Daoy (cell line): Measurements from ENCODE around the gene PSRC1. TPM values are rescaled to one million over a fixed set of nuclear protein-coding genes. Genes with fewer than 3 reads are reported as not detected.

Experiments used
- DNase-seq: peaks from one replicate; pipeline ENCODE4 v3.0.0-alpha.2; 2015; ENCODE audit warnings: low read depth
- total RNA-seq: library from RNA; depleted of rRNA; stranded (reverse); fragments of >200 nt; shearing (Covaris generic); gene quantifications from 2 replicates; pipeline ENCODE4 v1.2.3, GENCODE V29; 2014

Gene PSRC1
- total RNA-seq, 1 experiment from 2014 or later: 87.5 TPM

GRCh38 chr1:109272021-109272799, 10.7 kb downstream of the PSRC1 start:
- DNase-seq: no peak

DNA sequence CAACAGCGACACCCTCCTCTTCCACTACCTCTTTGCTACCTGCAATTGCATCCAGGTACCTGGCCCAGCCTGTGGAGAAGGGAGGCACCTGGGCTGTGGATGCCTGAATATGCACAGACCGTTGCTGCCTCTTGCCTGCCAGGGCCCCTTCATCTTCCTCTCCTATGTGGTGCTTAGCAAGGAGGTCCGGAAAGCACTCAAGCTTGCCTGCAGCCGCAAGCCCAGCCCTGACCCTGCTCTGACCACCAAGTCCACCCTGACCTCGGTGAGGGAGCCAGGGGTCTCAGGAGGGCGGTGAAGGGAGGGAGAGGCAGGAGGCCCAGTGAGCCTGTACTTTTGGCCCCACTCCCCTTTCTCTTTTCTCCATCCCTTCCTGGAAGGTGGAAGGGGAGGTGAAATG, 11.5 kb downstream of the PSRC1 start:
- DNase-seq: no peak

- DNase-seq: no peak
These were observed 12.2 kb downstream of the PSRC1 start for GRCh38 chr1:109270623-109271317.

DNA sequence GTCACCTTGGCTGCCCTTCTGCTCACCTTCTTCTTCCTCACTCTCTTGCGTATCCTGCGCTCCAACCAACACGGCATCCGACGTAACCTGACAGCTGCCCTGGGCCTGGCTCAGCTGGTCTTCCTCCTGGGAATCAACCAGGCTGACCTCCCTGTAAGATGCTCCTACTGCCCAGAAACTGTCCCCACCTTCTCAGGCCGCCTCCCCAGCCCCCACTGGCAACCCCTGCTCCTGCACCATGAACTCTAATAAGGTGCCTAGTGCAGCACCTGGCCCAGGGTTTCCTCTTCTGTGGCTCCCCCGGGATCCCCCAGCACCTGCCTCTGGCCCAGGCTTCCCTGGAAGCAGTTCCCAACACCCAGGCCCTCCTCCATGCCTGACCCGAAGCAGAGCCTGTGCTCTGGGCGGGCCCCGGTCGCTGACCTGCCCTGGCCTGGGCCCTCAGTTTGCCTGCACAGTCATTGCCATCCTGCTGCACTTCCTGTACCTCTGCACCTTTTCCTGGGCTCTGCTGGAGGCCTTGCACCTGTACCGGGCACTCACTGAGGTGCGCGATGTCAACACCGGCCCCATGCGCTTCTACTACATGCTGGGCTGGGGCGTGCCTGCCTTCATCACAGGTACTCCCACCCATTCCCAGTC, 12.8 kb downstream of the PSRC1 start:
- no peak for DNase-seq

DNA sequence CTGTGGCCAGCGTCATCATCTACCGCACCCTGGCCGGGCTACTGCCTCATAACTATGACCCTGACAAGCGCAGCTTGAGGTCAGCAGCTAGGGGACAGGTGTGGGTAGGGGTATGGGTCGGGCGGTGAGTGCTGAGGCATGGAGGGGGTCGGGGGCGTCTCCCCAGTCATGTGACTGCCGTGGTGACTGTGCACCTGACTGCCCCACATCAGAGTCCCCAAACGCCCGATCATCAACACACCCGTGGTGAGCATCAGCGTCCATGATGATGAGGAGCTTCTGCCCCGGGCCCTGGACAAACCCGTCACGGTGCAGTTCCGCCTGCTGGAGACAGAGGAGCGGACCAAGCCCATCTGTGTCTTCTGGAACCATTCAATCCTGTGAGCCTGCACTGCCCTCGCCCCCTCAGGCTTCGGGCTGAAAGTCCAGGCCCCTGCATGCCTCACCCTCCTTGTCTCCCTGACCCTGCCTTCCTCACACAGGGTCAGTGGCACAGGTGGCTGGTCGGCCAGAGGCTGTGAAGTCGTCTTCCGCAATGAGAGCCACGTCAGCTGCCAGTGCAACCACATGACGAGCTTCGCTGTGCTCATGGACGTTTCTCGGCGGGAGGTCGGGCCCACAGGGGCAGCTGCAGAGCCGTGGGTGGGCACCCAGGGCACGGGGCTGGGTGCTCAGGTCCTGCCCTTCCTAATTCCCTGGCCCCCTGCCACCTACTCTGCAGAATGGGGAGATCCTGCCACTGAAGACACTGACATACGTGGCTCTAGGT, 13.5 kb downstream of the PSRC1 start:
- no peak for DNase-seq

DNA sequence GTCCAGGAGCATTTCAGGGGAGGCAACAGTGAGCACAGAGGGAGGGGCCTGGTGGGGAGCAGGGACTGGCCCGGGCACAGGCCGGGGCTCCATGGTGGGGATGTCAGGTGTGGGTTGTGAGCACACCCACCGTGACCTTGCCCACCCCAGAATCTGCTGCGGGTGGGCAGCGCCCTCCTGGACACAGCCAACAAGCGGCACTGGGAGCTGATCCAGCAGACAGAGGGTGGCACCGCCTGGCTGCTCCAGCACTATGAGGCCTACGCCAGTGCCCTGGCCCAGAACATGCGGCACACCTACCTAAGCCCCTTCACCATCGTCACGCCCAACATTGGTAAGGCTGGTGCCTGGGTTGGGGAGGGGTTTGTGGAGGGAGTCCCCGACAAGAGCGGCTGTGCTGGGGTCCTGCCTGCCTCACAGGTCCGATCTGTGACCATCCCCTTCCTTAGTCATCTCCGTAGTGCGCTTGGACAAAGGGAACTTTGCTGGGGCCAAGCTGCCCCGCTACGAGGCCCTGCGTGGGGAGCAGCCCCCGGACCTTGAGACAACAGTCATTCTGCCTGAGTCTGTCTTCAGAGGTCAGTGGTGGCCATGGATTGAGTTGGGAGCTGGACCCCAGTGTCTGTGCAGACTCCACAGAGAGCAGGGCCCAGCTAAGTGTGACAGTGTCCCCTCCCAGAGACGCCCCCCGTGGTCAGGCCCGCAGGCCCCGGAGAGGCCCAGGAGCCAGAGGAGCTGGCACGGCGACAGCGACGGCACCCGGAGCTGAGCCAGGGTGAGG, 14.3 kb downstream of the PSRC1 start:
- DNase-seq: no peak

- peak; percentile 41 for DNase-seq
These were observed 15.1 kb downstream of the PSRC1 start for GRCh38 chr1:109267743-109268300.

- peak; percentile 80 for DNase-seq
These were observed 16.0 kb downstream of the PSRC1 start for GRCh38 chr1:109266965-109267364.

DNA sequence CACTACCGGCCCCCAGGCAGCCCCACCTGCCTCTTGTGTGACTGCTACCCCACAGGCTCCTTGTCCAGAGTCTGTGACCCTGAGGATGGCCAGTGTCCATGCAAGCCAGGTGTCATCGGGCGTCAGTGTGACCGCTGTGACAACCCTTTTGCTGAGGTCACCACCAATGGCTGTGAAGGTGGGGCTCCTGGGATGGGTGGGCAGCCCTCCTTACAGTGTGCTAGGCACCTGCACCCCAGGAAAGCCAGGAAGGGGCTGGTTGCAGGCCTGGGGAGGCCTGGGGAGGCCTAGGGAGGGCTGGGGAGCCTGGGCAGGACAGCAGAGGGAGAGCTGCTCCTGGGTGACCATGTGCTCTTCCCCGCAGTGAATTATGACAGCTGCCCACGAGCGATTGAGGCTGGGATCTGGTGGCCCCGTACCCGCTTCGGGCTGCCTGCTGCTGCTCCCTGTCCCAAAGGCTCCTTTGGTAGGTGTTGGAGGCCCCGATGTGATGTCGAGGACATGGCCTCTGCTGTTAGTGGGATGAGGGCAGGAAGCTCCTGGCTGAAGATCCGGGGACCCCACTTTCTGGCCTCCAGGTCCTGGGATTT, 17.1 kb downstream of the PSRC1 start:
- DNase-seq: no peak

- no peak for DNase-seq
These were observed 17.9 kb downstream of the PSRC1 start for GRCh38 chr1:109265016-109265415.

DNA sequence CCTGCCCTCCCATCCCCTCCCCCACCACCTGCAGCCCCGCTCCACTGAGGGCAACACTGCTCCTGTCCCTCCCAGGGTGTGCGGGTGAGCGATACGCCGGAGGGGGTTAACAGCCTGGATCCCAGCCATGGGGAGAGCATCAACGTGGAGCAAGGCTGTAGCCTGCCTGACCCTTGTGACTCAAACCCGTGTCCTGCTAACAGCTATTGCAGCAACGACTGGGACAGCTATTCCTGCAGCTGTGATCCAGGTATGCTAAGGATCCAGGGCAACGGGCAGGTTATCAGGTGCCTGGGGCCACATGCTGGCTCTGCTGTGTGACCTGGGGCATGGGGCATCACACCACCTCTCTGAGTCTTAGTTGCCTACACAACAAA, 18.6 kb downstream of the PSRC1 start:
- no peak for DNase-seq

DNA sequence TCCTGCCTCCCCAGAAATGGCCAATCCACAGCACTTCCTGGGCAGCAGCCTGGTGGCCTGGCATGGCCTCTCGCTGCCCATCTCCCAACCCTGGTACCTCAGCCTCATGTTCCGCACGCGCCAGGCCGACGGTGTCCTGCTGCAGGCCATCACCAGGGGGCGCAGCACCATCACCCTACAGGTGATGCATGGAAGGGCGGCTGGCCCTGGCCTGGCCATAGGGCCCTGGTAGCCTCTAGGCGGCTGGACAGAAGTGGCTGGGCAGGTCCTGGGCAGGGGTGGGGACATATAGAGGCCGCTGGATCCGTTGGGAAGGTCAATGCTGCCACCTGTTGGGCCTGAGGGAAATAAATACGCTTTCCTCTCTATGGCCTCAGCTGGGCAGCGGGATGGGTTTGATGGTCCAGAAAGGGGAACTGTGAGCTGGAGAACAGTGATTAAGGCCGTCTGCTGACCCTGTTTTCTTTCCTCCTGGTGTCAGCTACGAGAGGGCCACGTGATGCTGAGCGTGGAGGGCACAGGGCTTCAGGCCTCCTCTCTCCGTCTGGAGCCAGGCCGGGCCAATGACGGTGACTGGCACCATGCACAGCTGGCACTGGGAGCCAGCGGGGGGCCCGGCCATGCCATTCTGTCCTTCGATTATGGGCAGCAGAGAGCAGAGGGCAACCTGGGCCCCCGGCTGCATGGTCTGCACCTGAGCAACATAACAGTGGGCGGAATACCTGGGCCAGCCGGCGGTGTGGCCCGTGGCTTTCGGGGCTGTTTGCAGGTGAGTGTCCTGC, 19.2 kb downstream of the PSRC1 start:
- DNase-seq: peak; percentile 93

DNA sequence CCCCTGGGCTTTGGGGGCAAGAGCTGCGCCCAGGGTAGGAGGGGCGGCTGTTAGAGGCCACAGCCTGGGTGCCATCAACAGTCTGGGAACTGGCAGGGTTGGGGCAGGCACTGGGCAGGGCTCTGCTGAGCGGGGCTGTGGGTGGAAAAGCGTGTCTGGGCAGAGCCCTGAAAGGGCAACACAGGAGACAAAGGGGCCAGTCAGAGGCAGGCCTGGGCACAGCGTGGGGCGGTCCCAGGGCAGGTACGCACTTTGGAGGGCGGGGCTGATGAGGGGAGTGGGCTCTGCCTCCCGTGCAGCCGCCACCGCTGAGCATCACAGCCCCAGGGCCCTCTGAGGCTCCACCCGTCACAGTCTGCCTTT, 19.7 kb downstream of the PSRC1 start:
- DNase-seq: no peak

DNA sequence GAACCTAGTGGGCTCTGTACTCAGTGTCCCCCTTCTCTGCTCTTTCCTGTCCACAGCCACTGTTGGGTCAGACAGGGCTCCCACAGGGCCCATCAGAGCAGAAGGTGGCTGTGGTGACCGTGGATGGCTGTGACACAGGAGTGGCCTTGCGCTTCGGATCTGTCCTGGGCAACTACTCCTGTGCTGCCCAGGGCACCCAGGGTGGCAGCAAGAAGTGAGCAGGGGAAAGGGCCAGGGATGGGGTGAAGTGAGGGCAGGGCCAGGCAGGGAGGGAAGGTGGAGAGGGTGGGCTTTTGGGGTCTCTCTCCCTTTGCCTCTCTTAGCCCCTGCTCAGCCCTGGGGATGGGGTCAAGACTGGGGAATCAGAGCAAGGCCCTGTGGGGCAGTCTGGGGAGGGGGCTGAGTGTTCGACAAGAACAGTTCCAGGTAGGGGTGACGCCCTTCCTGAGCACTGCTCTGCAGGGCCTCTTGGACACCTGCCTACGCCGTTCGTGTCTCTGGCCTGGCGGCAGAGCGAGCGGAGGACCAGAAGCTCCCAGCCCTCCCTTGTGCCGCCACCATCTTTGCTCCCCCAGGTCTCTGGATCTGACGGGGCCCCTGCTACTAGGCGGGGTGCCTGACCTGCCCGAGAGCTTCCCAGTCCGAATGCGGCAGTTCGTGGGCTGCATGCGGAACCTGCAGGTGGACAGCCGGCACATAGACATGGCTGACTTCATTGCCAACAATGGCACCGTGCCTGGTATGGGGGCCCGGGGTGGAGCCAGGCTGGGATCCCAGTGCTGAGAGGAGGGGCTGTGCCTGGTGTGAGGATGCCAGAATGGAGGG, 20.5 kb downstream of the PSRC1 start:
- DNase-seq: no peak

DNA sequence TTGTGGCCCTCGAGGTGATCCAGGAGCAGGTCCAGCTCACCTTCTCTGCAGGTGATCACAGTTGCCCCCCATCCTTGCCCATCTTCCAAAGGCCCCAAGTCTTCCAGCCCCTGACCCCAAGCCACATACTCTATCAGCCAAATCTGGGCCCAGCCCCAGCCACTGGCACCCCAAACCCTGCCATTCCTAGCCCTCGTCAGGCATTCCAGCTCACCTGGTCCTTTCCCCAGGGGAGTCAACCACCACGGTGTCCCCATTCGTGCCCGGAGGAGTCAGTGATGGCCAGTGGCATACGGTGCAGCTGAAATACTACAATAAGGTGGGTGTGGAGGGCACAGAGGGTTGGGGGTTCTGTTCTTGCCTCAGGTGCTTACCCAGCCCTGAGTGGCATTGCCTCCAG, 21.4 kb downstream of the PSRC1 start:
- DNase-seq: no peak

GRCh38 chr1:109261006-109261405, 21.9 kb downstream of the PSRC1 start:
- no peak for DNase-seq

- DNase-seq: no peak
These were observed 23.0 kb downstream of the PSRC1 start for GRCh38 chr1:109259674-109260557.
